Nephron progenitor cell (in vitro differentiated cells): ENCODE data around the gene CDPF1.

Source experiments
- DNase-seq: peaks from one replicate; pipeline ENCODE4 v3.0.0; 2021
- H3K27ac Mint-ChIP-seq: 2 replicates; pipeline ENCODE4 v1.8.0; 2021; ENCODE audit warnings: mild to moderate bottlenecking, moderate library complexity, mixed read lengths
- H3K27me3 Mint-ChIP-seq: 2 replicates; pipeline ENCODE4 v1.8.0; 2021; ENCODE audit warnings: mild to moderate bottlenecking, low read depth, mixed read lengths; ENCODE audit not compliant: poor library complexity
- H3K36me3 Mint-ChIP-seq: 2 replicates; pipeline ENCODE4 v1.8.0; 2021; ENCODE audit warnings: low read depth, mixed read lengths
- H3K4me1 Mint-ChIP-seq: 2 replicates; pipeline ENCODE4 v1.8.0; 2021; ENCODE audit warnings: mixed read lengths
- H3K4me3 Mint-ChIP-seq: 2 replicates; pipeline ENCODE4 v1.8.0; 2021; ENCODE audit warnings: mild to moderate bottlenecking, moderate library complexity, mixed read lengths
- H3K9me3 Mint-ChIP-seq: 2 replicates; pipeline ENCODE4 v1.8.0; 2021; ENCODE audit warnings: mild to moderate bottlenecking, moderate library complexity, mixed read lengths
- CTCF ChIP-seq: fragments of 200-600 bp; sonication (generic); IDR thresholded peaks from 2 replicates; pipeline ENCODE4 v1.5.0; 2021; ENCODE audit warnings: antibody characterized with exemption

CDPF1 gene

GRCh38 chr22:46198274-46198673 is 51.8 kb downstream of the CDPF1 start:
- no peaks in the 10 kb centered on the region for H3K9me3 Mint-ChIP-seq

GRCh38 chr22:46196278-46196677 is 53.8 kb downstream of the CDPF1 start:
- H3K4me3 Mint-ChIP-seq, result no peak overlapping the region
- H3K27ac Mint-ChIP-seq, result no peak overlapping the region
- peaks cover 3% of the 10 kb centered on the region for H3K4me1 Mint-ChIP-seq
- H3K27me3 Mint-ChIP-seq, result peaks cover 9% of the 10 kb centered on the region
- no peak for DNase-seq
- no peak for TF ChIP-seq CTCF
- H3K9me3 Mint-ChIP-seq, result no peaks in the 10 kb centered on the region
- H3K36me3 Mint-ChIP-seq, result peaks cover 4% of the 10 kb centered on the region

More at GRCh38 chr22:46198274-46198673, 51.8 kb downstream of the CDPF1 start:
- H3K4me3 Mint-ChIP-seq, result no peak overlapping the region
- H3K27me3 Mint-ChIP-seq, result peaks cover 11% of the 10 kb centered on the region
- DNase-seq, result no peak
- TF ChIP-seq CTCF, result no peak
- peaks cover 10% of the 10 kb centered on the region for H3K4me1 Mint-ChIP-seq
- H3K36me3 Mint-ChIP-seq, result peaks cover 6% of the 10 kb centered on the region
- H3K27ac Mint-ChIP-seq, result no peak overlapping the region

GRCh38 chr22:46195487-46196165 is 54.5 kb downstream of the CDPF1 start:
- Mint-ChIP-seq H3K4me3 (no peak overlapping the region), H3K4me1 (no peaks in the 10 kb centered on the region), H3K27me3 (peaks cover 7% of the 10 kb centered on the region), H3K9me3 (no peaks in the 10 kb centered on the region), H3K36me3 (peaks cover 4% of the 10 kb centered on the region), H3K27ac (no peak overlapping the region)
- TF ChIP-seq CTCF, result no peak
- no peak for DNase-seq
